Neural cell (in vitro differentiated cells): ENCODE results near the gene CKM.

ENCODE experiments used
- EP300 ChIP-seq: fragments of 450-650 bp; conservative IDR thresholded peaks from 2 replicates; pipeline ENCODE4 v1.6.1; 2014; ENCODE audit warnings: antibody characterized with exemption, mild to moderate bottlenecking, moderate library complexity; ENCODE audit not compliant: poor library complexity, severe bottlenecking
- EZH2 ChIP-seq: fragments of 200-600, 300-800 bp; shearing (Covaris generic), sonication (generic); IDR thresholded peaks from 2 replicates; pipeline ENCODE4 v1.6.1; 2014; ENCODE audit warnings: antibody characterized with exemption, low read length, borderline replicate concordance, mild to moderate bottlenecking; ENCODE audit not compliant: insufficient read depth, poor library complexity, severe bottlenecking
- MXI1 ChIP-seq: fragments of 450-650 bp; conservative IDR thresholded peaks from 2 replicates; pipeline ENCODE4 v1.6.1; 2014; ENCODE audit warnings: antibody characterized with exemption, mild to moderate bottlenecking; ENCODE audit not compliant: poor library complexity, severe bottlenecking
- POLR2AphosphoS5 ChIP-seq: IDR thresholded peaks from 2 replicates; pipeline ENCODE4 v1.6.1; 2012
- RAD21 ChIP-seq: fragments of 450-650 bp; conservative IDR thresholded peaks from 2 replicates; pipeline ENCODE4 v1.6.1; 2014; ENCODE audit warnings: antibody characterized with exemption, mild to moderate bottlenecking, moderate library complexity
- SMC3 ChIP-seq: fragments of 450-650 bp; conservative IDR thresholded peaks from 2 replicates; pipeline ENCODE4 v1.6.1; 2014; ENCODE audit warnings: antibody characterized with exemption, mild to moderate bottlenecking, moderate library complexity; ENCODE audit not compliant: poor library complexity
- TAF1 ChIP-seq: IDR thresholded peaks from 2 replicates; pipeline ENCODE4 v1.6.1; 2012; ENCODE audit warnings: low read depth
- TF ChIP-seq, protein P1 (sequence below): fragments of 450-650 bp; IDR thresholded peaks from 2 replicates; pipeline ENCODE4 v1.5.1; 2014; ENCODE audit warnings: antibody characterized with exemption, mild to moderate bottlenecking, moderate library complexity; ENCODE audit not compliant: poor library complexity, severe bottlenecking

DNA sequence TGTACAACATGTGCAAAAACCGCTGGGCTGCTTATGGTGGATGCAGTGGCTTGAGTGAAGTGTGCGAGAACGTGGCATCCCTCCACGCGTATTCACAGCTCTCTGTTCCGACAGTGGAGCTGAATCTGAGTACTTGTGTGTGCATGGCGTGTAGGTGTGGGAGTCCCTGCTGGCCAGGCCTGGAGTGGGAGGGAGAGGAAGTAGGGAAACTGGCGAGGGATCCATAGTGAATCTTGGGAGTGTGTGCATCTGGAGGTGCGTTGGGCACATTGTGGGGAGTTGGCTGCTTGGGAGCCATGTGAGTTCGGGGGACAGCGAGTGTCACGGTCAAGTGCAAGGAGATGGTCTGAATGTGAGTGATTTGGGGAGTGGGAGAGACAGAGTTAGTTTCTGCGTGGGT lies 20.2 kb upstream of the CKM start:
- TF ChIP-seq, protein P1, sequence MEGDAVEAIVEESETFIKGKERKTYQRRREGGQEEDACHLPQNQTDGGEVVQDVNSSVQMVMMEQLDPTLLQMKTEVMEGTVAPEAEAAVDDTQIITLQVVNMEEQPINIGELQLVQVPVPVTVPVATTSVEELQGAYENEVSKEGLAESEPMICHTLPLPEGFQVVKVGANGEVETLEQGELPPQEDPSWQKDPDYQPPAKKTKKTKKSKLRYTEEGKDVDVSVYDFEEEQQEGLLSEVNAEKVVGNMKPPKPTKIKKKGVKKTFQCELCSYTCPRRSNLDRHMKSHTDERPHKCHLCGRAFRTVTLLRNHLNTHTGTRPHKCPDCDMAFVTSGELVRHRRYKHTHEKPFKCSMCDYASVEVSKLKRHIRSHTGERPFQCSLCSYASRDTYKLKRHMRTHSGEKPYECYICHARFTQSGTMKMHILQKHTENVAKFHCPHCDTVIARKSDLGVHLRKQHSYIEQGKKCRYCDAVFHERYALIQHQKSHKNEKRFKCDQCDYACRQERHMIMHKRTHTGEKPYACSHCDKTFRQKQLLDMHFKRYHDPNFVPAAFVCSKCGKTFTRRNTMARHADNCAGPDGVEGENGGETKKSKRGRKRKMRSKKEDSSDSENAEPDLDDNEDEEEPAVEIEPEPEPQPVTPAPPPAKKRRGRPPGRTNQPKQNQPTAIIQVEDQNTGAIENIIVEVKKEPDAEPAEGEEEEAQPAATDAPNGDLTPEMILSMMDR, result no peak
- TF ChIP-seq POLR2AphosphoS5 (no peak), EZH2 (no peak), RAD21 (no peak), TAF1 (no peak), EP300 (no peak), SMC3 (no peak), MXI1 (no peak)
